22Rv1 (cell line): ENCODE measurements around the gene CLEC12A.

ENCODE experiments used
- CTCF ChIP-seq: fragments of 450-650 bp; IDR thresholded peaks from 2 replicates; pipeline ENCODE4 v1.5.1; 2017; ENCODE audit warnings: mild to moderate bottlenecking
- ZFX ChIP-seq: fragments of 450-650 bp; IDR thresholded peaks from 2 replicates; pipeline ENCODE4 v1.6.1; 2017; ENCODE audit warnings: antibody characterized with exemption, borderline replicate concordance

- TF ChIP-seq CTCF, result no peak
- no peak for TF ChIP-seq ZFX
Observed at GRCh38 chr12:9999016-9999415, 27.8 kb downstream of the CLEC12A start, which contains the start of gene CLEC1B.
